Measurements from ENCODE around the gene USO1.
A peak's percentile ranks its signal among the peaks of the same experiment; 100 is the strongest.

Gene USO1

DNA sequence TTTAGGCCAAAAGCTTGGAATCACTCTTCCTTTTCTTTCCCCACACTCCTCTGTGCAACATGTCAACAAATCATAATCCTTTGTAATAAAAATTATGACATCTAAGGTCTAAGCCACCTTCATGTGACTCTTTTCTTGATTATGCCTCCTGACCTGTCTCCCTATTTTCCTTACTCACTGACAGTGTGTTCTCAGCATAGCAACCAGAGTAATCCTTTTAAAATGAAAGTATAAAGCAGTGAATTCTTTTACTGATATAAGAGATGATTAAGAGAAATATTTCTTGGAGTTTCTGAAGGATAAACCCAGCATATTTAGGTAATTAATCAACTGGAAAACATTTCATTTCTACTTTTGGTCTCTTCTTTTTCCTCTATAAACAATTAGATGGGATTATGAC lies 44.7 kb downstream of the USO1 start:
- TF ChIP-seq, protein P1, sequence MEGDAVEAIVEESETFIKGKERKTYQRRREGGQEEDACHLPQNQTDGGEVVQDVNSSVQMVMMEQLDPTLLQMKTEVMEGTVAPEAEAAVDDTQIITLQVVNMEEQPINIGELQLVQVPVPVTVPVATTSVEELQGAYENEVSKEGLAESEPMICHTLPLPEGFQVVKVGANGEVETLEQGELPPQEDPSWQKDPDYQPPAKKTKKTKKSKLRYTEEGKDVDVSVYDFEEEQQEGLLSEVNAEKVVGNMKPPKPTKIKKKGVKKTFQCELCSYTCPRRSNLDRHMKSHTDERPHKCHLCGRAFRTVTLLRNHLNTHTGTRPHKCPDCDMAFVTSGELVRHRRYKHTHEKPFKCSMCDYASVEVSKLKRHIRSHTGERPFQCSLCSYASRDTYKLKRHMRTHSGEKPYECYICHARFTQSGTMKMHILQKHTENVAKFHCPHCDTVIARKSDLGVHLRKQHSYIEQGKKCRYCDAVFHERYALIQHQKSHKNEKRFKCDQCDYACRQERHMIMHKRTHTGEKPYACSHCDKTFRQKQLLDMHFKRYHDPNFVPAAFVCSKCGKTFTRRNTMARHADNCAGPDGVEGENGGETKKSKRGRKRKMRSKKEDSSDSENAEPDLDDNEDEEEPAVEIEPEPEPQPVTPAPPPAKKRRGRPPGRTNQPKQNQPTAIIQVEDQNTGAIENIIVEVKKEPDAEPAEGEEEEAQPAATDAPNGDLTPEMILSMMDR (IDR thresholded peaks at IDR 0.05; ENCODE audit: low read length, missing control alignments) = no peak
- DNase-seq (ENCODE audit: low read depth) = peak; percentile 10
- no peak overlapping the region for H3K4me3 ChIP-seq (replicated peaks; ENCODE audit: low read depth, low read length)

DNA sequence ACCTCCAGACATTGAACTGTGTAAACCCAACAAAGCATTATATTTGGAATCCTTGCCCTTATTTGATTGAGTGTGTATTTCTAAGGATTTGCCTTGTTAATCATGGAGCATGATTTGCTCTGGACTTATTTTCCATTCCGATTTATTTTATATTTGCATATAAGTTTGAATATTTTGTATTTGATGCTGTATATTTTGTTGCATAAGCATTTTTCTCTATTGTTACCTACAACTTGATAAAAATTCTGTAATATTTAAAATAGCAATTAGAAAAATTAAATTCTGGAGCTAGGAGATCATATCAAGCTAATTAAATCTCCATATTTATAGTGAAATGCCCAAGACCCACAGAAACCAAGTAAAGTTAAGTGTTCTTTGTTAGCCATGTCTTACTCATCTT lies 47.2 kb downstream of the USO1 start:
- TF ChIP-seq, protein P1 (IDR thresholded peaks at IDR 0.05; ENCODE audit: low read length, missing control alignments) = no peak
- no peak for DNase-seq (ENCODE audit: low read depth)
- H3K4me3 ChIP-seq (replicated peaks; ENCODE audit: low read depth, low read length) = no peak overlapping the region

DNA sequence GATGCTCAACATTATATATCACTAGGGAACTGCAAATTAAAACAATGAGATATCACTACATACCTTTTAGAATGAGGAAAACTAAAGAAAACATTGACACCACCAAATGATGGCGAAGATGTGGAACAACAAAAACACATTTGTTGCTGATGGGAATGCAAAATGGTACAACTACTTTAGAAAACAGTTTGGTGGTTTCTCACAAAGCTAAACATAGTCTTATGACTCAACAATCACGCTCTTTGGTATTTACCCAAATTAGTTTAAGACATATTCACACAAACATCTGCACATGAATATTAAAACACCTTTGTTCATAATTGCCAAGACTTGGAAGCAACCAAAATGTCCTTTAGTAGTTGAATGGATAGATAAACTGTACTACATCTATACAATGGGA lies 53.2 kb downstream of the USO1 start:
- no peak overlapping the region for H3K4me3 ChIP-seq (replicated peaks; ENCODE audit: low read depth, low read length)
- TF ChIP-seq, protein P1 (IDR thresholded peaks at IDR 0.05; ENCODE audit: low read length, missing control alignments) = no peak
- DNase-seq (ENCODE audit: low read depth) = no peak

DNA sequence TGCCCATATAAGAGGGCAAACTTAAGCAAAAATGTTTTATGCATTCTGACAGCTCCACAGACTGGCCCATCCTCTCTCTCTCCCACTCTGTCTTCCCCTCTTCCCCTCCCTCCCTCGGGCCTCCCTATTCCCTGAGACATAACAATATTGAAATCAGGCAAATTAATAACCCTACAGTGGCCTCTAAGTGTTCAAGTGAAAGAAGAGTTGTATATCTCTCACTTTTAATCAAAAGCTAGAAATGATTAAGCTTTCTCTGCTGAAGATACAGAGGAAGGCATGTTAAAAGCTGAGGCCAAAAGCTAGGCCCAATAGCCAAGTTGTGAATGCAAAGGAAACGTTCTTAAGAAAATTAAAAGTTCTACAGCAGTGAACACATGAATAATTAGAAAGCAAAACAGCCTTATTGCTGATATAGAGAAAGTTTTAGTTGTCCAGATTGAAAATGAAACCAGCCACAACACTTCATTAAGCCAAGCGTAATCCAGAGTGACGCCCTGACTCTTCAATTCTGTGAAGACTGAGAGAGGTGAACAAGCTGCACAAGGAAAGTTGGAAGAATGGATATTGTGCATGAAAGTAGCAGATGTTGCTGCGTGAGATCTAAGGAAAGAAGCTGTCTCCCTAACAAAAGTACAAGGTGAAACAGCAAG lies 54.9 kb downstream of the USO1 start:
- no peak overlapping the region for H3K4me3 ChIP-seq (replicated peaks; ENCODE audit: low read depth, low read length)
- TF ChIP-seq, protein P1 (IDR thresholded peaks at IDR 0.05; ENCODE audit: low read length, missing control alignments) = no peak
- no peak for DNase-seq (ENCODE audit: low read depth)

DNA sequence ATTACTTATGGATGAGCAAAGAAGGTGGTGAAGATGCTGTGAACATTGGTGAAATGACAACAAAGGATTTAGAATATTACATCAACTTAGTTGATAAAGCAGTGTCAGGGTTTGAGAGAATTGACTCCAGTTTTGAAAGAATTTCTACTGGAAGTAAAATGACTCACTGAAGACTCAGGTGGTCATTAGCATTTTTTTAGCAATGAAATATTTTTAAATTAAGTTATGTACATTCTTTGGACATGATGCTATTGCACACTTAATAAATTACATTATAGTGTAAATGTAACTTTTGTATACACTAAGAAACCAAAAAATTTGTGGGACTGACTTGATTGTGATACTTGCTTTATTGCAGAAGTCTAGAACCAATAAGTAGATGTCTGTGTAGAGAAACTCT lies 56.9 kb downstream of the USO1 start:
- DNase-seq (ENCODE audit: low read depth) = no peak
- no peak overlapping the region for H3K4me3 ChIP-seq (replicated peaks; ENCODE audit: low read depth, low read length)
- TF ChIP-seq, protein P1 (IDR thresholded peaks at IDR 0.05; ENCODE audit: low read length, missing control alignments) = no peak

DNA sequence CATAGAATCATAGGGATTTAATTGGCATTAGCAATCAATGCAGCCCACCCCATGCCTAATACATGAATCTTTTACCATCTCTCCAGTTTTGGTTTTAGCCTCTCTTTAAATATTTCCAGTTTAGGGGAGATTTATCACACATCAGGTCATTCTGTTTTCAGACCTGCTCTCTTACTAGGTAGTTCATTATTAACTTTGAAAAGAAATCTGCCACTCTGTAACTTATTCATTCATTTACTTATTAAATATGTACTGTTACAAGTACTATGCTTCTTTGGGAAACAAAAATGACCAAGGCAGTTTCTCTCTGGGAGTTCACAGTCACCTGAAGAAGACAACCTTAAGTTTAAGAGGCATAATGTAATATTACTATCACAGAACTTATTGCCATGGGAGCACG lies 62.1 kb downstream of the USO1 start:
- no peak for DNase-seq (ENCODE audit: low read depth)
- TF ChIP-seq, protein P1 (IDR thresholded peaks at IDR 0.05; ENCODE audit: low read length, missing control alignments) = no peak
- no peak overlapping the region for H3K4me3 ChIP-seq (replicated peaks; ENCODE audit: low read depth, low read length)

DNA sequence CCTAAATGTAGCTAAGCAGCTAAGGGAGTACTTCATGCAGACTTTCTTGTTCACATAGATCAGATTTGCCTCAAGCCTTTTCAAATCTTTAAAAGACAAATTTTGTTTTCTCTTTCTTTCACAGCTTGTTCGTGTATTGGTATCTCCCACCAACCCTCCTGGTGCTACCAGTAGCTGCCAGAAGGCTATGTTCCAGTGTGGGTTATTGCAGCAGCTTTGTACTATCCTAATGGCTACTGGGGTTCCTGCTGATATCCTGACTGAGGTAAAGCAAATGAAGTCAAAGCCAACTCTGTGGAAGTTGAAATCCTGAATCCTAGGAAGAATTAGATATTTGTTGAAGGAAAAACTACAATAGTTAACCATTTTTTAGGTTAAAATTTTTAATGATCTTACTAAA lies 62.6 kb downstream of the USO1 start:
- TF ChIP-seq, protein P1 (IDR thresholded peaks at IDR 0.05; ENCODE audit: low read length, missing control alignments) = no peak
- DNase-seq (ENCODE audit: low read depth) = no peak
- no peak overlapping the region for H3K4me3 ChIP-seq (replicated peaks; ENCODE audit: low read depth, low read length)
